Left ventricle myocardium superior (tissue), 1 donor: Measurements from ENCODE around the gene ACAD11. TPM values are rescaled to one million over a fixed set of nuclear protein-coding genes. Genes with fewer than 3 reads are reported as not detected.
"Not testable (repeated sequence)": the region's sequence is repeated elsewhere in the genome, so short reads cannot be mapped to it uniquely, and the experiment has no call there.

Experiments
- ATAC-seq: fragments of 200-7000 bp; cut with Tn5 transposase; one replicate; pipeline ENCODE4 v1.9.1; 2020; ENCODE audit warnings: mild to moderate bottlenecking, moderate library complexity
- DNase-seq: peaks from one replicate; pipeline ENCODE4 v3.0.0-alpha.2; 2020
- intact Hi-C: fragments of 100-400 bp; cut with micrococcal nuclease; formaldehyde crosslinking; loops from one replicate; pipeline ENCODE4 v1.11.0; 2022
- total RNA-seq: library from RNA; stranded (reverse); fragmentation: NEBNext Ultra II Directional; extraction: Animal tissue kit (Norgen Biotek cat#: 25700); gene quantifications from one replicate; pipeline ENCODE4 v1.2.1, GENCODE V29; 2021
- donor health status: DM: no; HTN: yes; CAD: no; lungs with severe emphysema.

Gene ACAD11
- total RNA-seq, 1 donor from 2014 or later, result 16.8 TPM

GRCh38 chr3:132616780-132617179 is 42.8 kb downstream of the ACAD11 start:
- DNase-seq (no peak), ATAC-seq (no peak)
- intact Hi-C loops, result no loop called here

DNA sequence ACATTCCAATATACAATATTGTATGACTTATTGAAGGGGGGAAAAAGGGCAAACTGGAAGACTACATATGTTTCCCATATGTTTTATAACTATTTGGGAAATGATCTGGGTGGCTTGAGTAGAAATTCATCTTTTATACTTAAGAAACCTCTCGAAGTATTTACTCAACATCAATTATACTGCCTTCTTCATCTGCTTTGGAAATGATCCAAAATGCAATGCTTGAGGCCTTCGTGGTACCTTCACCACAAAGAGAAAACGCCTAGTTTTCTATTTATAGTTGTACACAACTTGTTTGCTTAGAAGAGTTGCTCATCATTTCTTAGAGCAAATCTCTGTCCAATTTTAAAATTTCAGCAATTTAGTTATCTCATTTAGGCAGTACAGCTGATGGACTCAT is 43.7 kb downstream of the ACAD11 start:
- no peak for DNase-seq
- intact Hi-C loops, result no loop called here
- ATAC-seq, result no peak

DNA sequence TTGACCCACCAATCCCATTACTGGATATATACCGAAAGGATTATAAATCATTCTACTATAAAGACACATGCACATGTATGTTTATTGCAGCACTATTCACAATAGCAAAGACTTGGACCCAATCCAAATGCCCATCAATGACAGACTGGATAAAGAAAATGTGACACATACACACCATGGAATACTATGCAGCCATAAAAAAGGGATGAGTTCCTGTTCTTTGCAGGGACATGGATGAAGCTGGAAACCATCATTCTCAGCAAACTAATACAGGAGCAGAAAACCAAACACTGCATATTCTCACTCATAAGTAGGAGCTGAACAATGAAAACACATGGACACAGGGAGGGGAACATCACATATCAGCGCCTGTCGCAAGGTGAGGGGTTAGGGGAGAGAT is 44.3 kb downstream of the ACAD11 start:
- intact Hi-C loops, DNase-seq, ATAC-seq: not testable (repeated sequence)

DNA sequence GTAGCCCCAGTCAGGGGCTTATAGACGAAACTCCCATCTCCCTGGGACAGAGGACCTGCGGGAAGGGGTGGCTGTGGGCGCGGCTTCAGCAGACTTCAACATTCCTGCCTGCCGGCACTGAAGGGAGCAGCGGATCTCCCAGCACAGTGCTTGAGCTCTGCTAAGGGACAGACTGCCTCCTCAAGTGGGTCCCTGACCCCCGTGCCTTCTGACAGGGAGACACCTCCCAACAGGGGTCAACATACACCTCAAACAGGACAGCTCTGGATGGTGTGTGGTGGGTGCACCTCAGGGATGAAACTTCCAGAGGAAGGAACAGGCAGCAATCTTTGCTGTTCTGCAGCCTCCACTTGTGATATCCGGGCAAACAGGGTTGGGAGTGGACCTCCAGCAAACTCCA is 53.0 kb downstream of the ACAD11 start:
- ATAC-seq, intact Hi-C loops: not testable (repeated sequence)

DNA sequence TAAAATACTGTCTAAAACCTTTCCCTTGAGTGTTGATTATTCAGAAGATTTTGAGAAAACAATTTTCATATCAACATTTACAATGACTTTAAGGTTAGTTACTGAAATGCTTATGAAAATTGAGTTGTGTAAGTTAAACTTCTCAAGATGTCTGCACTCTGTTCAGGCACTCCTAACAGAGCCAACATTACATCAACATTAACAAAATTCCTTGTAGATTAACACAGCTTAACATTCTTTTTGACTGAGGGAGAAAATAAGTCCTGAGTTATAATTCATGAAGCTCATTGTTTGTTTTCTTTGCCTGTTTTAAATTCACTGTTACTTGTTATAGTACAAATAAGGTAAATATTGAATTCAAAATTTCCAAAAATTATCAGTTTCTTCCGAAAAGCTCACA is 53.5 kb downstream of the ACAD11 start:
- peak; percentile 72 for ATAC-seq
- intact Hi-C loops, result no loop called here
- no peak for DNase-seq

More for the DNA sequence above, 53.0 kb downstream of the ACAD11 start:
- not testable (repeated sequence) for DNase-seq

GRCh38 chr3:132605374-132605792 is 54.2 kb downstream of the ACAD11 start:
- peak; percentile 61 for ATAC-seq
- intact Hi-C loops, result no loop called here

GRCh38 chr3:132600614-132601013 is 59.0 kb downstream of the ACAD11 start:
- ATAC-seq, DNase-seq, intact Hi-C loops: not testable (repeated sequence)

More at GRCh38 chr3:132605374-132605792, 54.2 kb downstream of the ACAD11 start:
- no peak for DNase-seq

- ATAC-seq (no peak), DNase-seq (no peak)
- intact Hi-C loops, result no loop called here
Measured at GRCh38 chr3:132598181-132598580, 61.4 kb downstream of the ACAD11 start.

DNA sequence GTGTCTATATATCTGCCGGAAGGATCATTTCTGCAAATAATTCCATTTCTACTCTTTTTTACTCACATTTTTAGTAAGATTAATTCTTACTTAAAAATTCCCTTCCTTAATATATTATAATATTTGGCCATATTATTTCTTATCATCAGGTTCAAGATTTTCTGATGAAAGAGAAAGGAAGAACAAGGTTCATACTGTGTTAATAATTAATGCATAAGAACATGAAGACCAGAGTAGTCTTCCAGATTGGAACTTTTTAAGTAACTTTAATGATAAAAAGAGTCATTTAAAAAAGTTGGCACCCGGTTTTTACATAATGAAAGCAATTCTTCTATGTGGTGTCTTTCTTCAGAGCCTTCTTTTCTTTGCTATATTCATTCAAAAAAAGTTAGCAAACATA is 61.9 kb downstream of the ACAD11 start:
- intact Hi-C loops, result no loop called here
- no peak for ATAC-seq
- no peak for DNase-seq

DNA sequence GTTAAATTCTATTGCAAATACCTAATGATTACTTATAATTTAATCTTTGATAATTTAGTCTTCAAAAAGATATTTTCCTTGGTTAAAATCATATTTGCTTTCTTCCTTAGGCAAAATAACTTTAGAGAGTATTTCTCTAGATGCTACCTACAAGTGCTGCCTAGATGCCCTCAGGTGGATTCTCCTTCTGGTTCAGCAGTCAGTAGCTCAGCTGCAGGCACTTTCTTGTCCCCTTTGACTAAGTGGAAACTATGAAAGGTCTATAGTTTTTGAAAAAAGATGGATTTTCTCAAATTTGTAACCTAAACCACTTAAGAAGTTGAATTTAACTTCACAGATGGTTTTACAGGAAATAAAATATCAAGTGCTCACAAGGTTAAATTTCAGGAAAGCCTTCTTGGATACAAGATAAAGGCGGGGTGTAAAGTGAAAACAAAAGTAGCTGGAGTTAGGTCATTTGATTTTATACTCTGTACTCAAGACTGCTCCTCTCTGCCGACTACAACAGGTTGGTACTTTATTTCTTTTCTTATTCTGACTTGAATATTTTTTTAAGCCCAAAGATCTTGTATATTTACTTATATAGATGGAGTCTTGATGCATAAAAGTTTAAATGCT is 62.7 kb downstream of the ACAD11 start, which contains the start of gene ACKR4:
ACKR4 (plus strand) TSS at position 455 of the 618 bp plus-strand sequence. CDS start 3,128 bp downstream, outside the sequence.
- intact Hi-C loops, result no loop called here
- ATAC-seq, result peak; percentile 61
- no peak for DNase-seq

- ATAC-seq, result no peak
Measured at GRCh38 chr3:132596326-132596725, 63.3 kb downstream of the ACAD11 start.

DNA sequence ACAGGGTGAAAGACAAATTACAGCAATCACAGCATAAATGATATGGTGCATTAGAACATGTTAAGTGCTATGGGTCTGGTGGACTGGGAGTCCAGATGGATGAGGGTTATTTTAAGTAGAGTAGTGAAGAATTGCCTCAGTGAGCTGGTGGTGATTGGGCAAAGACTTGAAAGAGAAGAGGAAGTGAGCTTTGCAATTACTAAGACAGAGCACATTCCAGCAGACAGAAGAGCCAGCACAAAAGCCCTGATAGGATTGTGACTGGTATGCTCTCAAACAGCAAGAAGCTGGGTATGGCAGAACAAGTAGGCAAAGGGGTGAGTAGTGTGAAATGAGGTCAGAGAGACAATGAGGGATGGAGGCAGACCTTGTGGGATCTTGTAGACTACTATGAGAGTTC is 64.6 kb downstream of the ACAD11 start:
- peak; percentile 31 for ATAC-seq
- no peak for DNase-seq
- intact Hi-C loops, result no loop called here

More at GRCh38 chr3:132596326-132596725, 63.3 kb downstream of the ACAD11 start:
- intact Hi-C loops, result no loop called here
- DNase-seq, result no peak

DNA sequence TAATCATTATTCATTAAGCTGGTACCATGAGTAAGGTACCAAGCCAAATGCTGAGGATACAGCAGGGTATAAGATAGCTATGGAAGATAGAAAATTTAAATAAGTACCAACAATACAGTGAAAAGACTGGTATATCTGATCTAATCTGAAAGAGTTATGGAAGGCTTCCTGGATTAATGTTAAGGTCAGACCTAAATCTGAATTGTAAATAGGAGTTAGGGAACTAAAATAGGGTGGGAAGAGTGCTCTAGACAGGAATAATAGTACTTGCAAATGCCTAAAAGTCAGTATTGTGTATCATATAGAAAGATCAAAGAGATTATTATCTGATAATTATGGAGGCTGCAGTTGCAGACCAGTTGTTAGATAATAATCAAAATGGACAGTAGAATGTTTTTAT is 65.1 kb downstream of the ACAD11 start:
- ATAC-seq (no peak), DNase-seq (no peak)
- intact Hi-C loops, result no loop called here

DNA sequence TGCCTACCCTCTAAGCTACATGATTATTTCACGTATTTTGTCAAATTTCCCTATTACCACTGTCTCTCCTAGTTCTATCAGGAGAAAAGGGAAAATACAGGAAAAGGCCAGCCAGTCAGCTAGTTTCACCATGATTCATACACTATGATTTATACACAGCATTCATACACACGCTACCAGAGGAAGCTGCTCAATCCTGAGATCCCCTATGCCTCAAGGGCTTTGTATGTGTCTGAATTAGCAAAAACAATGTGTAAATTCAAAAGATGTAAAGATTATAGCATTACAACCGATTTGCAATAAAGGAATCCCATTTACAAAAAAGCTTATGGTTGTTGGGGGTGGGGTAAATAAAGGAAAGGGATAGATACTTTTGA is 65.7 kb downstream of the ACAD11 start:
- DNase-seq (no peak), ATAC-seq (peak; percentile 31)
- intact Hi-C loops, result no loop called here

- ATAC-seq (no peak), DNase-seq (no peak)
Measured at GRCh38 chr3:132593241-132593946, 66.2 kb downstream of the ACAD11 start.

DNA sequence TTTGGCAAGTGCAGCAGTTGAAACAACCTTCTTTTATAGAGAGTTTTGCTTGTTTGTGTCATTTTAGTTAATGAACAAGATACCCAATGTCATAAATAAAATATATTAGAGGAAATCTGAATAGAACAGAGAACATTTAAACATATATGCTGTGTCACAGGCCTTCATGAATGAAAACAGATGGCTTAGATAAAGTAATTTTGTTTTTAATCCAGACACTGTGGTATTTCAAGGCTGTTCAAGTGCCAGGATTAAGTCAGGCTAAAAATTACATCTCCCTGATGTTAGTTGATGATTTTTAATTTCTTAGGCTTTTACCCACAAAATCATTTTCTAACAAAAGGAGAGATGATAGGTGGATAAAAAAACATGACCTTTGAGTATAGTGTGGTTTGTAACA is 67.4 kb downstream of the ACAD11 start:
- no peak for DNase-seq
- intact Hi-C loops, result no loop called here
- ATAC-seq, result peak; percentile 27

More at GRCh38 chr3:132593241-132593946, 66.2 kb downstream of the ACAD11 start:
- intact Hi-C loops, result no loop called here

- no peak for ATAC-seq
- intact Hi-C loops, result no loop called here
Measured at GRCh38 chr3:132587401-132587800, 72.2 kb downstream of the ACAD11 start.

GRCh38 chr3:132573797-132574211 is 85.8 kb downstream of the ACAD11 start:
- DNase-seq (no peak), ATAC-seq (peak; percentile 65)
- intact Hi-C loops, result no loop called here

More at GRCh38 chr3:132587401-132587800, 72.2 kb downstream of the ACAD11 start:
- no peak for DNase-seq

- intact Hi-C loops, result no loop called here
- DNase-seq (no peak), ATAC-seq (peak; percentile 9)
Measured at GRCh38 chr3:132570016-132570415, 89.6 kb downstream of the ACAD11 start.

- intact Hi-C loops, result no loop called here
- ATAC-seq (peak; percentile 68), DNase-seq (no peak)
Measured at GRCh38 chr3:132569580-132569979, 90.0 kb downstream of the ACAD11 start.
